DMS79 (cell line): ENCODE results near the gene TNFRSF4.
"Not testable (repeated sequence)": the region's sequence is repeated elsewhere in the genome, so short reads cannot be mapped to it uniquely, and the experiment has no call there.

ENCODE experiments used
- DNase-seq: peaks from one replicate; lab custom pipeline; 2025; lab: John Stamatoyannopoulos, UW

Gene TNFRSF4

DNA sequence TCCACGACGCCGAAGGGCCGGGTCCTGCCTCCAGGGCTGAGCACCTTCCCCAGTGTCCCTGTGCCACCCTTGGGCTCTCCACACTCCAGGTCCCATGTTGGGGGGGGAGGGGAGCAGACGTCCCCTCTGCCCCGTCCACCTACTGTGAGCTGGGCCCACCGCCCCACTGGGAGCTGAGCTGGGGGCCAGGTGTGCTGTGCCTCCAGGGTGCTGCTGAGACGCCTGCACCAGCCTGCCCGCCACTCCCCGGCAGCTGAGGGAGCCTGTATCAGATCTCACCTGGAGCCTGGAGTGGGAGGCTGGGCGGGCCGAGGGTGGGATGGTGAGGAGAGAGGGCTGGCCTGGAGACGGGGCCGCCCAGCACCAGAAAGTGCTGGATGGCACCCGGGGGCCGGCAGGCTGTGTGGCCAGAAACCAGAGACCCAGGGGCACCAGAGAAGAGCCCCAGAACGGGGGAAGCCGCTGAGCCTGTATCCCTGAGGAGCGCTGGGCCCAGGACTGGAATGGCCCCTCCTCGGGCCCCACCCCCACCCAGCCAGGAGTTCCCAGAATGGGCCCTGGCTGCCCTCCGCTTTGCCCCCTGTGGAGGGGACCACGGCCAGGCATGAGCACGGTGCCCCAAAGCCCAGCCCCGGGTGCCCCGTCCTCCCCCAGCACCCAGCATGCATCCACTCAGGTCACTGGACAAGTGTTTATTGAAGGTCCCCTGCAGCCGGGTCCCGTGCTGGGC is 11.0 kb downstream of the TNFRSF4 start:
- DNase-seq, result no peak

DNA sequence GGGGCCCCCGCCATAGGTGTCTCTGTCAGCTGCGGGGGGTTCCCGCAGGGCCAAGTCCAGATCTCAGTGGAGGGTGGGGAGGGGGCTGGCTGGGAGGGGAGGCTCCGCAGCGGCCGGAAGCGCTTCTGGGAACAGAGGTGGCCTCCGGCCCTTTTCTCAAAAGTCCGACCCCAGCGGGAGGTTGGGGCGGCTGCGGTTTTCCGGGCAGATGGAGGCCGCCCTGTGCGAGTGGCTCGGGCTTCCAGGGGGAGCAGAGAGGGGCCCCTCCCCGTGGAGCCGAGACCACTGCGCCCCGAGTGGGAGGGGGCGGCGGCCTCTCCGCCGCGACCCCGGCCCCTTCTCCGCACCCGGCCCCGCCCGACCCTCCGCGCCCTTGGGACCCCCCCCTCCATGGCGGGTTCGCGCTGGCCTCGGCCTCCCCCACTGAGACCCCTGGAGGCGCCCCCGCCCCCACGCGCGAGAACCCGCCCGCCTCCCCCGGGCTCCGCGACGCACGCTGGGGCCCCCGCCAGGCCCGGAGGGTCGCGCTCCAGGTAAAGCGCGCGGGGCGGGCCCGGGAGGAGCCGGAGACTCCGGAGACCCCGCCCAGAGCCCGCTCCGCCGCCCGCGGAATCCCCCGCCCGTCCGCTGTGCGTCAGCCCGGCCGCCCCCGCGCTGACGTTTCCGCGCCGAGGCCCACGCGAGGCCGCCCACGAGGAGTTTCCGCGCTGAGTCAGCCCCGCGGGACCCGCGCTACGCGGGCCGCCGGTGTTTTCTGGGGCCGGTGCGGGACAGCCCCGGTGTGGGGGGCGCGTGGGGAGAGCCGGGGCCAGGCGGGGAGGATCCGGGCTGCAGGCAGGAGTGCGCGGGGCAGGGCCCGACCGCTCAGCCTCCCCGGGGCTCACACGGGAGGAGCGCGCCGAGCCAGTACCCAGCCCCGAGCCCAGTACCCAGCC is 12.8 kb downstream of the TNFRSF4 start:
- DNase-seq, result no peak

DNA sequence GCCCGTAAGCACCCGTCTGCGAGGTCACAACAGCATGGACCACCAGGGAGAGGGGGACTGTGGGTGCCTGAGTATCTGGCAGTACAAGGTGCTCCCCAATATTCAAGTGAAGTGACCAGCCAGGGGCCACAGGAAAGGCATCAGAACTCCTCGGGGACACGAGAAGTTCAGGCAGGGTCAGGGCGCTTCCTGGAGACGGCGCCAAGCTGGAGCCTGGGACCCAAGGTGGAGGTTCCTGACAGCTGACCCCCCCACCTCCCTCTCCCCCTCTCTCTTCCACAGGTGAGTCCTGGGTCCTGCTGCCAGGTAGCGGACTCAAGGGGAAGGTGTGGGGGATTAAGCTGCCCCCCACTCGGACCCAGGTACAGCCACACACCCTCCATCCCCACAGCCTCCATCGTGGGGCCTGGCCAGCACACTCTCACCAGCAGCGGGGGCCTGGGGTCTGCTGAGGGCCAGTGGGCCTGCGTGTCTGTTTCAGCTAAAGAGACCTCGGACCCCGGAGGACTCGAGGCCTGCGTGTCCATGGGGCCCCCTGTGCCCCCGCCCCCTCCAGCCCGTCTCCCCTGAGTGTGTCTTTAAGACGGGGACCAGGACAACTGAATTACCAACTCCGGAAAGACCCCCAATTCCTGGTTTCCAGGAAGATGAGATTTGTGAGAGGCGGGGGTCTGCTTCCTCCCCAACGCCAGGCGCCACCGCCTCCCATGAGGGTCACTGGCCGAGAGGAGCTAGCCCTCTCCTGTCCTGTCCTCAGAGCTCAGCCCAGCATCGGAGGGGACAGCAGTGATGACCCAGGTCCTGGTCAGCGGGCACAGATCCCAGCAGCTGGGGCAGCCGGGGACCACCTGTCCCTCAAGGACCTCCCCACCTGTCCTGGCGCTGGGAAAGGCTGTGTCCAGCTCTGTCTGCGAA is 13.7 kb downstream of the TNFRSF4 start:
- DNase-seq, result no peak

DNA sequence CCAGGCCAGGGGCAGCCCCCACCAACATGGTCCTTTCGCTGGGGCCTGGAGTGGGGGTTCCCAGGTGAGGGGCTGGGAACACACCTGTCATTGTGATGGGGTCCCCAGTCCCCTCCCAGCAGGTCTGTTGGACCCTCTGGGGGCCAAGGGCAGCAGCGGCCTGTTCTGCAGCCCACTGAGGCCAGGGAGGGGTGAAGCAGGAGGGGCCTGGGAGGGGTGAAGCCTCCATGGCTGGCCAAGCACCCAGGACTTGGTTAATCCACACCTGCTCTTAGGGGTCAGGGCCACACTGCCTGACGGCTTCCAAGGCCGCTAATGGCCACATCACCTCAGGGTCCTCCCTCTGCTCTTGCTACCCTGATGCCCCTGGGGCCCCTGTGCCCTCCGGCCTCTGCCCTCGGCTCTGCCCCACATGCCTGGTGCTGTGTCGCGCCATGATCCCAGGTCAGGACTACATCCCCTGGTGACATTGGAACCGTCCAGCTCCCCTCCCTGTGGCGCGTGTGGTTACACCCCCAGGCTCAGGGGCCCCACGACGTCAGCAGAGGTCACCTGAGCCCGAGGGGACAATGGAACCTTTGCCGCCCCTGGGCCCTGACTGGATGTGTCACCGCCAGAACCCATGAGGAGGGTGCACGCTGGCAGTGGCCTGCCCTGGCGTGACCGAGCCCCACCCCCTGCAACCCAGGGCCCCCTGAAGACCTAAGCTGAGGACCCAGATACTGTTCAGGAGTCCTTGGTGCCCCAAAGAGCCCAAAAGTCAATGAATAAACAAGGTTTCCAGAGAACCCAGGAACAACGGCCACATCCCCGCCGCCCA is 14.6 kb downstream of the TNFRSF4 start:
- DNase-seq, result no peak

DNA sequence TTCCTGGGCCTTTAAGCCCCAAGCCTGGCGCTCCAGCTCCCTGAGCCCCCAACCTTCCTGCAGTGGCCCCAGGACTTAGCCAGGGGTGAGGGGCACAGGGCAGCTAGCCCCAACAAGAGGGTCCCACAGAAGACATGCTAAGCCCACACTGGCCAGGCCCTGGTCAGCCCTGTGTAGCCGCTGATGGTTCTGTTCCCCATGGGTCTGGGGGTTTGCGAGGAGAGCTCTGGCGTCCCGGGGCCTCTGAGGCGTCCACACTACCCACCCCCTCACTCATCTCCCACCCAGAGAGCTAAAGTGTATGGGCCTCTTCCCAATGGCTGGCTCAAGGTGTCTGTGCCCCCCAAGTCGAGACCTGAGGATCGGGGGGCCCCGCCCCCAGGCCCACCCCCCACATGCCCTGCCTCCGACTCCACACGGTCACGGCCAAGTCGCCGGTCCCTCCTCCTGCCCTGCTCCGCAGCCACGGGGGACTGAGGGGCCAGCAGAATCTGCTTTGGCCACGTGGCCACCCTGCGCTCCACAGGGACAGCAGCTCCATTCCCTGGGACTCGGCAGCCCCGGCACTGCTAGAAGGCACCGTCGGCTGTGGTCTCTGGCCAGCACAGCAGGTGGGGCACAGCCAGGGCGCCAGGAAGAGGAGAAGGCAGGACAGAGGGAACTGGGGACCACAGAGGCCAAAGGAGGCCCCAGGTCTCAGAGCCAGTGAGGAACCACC is 15.4 kb downstream of the TNFRSF4 start:
- no peak for DNase-seq

DNA sequence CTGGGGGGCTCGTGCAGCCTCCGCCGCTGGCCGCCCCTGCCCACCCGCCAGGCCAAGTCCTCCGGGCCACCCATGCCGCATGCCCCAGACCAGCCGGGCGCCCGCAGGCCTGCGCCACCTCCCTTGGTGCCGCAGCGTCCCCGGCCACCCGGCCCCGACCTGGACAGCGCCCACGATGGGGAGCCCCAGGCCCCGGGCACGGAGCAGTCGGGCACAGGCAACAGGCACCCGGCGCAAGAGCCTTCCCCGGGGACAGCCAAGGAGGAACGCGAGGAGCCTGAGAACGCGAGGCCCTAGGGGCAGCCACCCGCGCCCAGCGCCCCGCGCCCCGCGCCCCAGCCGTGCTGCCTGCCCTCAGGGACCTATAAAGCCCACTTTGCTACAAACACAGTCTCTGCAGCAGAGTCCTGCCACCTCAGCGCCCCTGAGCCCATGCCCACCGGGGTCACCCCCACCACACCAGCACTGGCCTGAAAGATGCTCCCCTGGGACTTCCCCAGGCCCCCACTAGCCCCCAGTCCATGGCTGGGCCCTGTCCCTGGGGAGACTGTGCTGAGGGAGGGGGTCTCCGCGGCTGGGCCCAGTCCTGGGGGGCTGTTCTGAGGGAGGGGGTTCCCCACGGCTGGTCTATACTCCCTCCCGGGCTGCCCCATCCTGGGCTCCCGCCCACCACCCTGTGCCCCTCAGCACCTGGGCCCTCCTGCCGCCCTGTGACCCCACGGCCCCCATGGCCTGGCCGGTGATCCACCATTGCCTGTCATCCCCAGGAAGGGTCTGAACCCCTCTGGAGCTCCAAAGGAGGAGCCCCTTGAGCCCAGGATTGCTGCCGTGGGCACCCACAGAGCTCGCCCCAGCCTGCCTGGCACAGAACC is 16.2 kb downstream of the TNFRSF4 start:
- no peak for DNase-seq

DNA sequence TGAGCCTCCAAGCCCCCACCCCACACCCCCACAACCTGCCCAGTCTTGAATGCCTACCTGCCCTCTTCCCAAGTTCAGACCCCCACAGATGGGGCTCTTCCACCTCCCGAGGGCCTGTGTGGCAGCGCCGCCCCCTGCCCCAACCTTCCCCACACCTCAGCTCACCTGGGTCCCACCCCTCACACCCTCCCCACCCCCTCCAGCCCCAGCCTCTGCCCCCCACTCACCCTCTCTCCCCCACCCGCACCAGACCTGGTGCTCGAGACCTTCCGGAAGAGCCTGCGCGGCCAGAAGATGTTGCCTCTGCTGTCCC is 16.8 kb downstream of the TNFRSF4 start:
- DNase-seq, result no peak

DNA sequence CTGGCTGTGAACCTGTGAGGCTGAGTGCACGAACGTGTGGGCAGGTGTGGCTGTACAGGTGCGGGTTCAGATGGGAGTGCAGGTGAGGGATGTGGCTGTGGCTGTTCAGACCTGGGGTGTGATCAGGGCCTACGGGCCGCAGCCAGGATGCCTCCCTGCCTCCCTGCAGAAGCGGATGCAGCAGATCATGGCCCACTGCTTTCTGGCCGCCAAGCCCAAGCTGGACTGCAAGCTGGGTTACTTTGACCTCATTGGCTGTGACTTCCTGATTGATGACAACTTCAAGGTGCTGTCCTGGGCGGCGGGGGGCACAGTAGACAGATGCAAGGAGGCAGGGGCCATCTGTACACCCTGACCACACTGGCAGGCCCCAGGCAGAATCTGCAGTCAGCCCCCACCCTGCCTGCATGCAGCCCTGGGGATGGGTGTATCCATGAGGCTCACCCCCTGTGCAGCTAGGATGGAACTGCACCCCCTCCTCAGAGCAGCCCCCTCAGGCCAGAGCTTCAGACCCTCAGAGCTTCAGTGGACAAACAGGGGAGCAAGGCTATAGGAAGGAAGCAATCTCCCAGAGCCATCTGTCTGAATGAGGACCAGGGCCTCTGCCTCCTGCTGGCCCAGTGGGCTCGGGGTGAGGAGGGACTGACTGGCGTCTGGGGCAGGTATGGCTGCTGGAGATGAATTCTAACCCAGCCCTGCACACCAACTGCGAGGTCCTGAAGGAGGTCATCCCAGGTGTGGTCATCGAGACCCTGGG is 17.3 kb downstream of the TNFRSF4 start:
- no peak for DNase-seq

DNA sequence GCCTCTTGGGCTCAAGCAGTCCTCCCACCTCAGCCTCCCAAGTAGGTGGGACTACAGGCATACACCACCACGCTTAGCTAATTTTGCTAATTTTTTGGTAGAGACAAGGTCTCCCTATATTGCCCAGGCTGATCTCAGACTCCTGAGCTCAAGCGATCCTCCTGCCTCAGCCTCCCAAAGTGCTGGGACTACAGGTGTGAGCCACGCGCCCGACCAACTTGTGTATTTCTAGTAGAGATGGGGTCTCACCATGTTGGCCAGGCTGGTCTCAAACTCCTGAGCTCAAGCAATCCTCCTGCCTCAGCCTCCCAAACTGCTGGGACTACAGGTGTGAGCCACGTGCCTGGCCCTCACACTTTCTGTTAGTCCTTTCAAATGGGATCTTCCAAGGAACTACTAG is 18.2 kb downstream of the TNFRSF4 start:
- not testable (repeated sequence) for DNase-seq

DNA sequence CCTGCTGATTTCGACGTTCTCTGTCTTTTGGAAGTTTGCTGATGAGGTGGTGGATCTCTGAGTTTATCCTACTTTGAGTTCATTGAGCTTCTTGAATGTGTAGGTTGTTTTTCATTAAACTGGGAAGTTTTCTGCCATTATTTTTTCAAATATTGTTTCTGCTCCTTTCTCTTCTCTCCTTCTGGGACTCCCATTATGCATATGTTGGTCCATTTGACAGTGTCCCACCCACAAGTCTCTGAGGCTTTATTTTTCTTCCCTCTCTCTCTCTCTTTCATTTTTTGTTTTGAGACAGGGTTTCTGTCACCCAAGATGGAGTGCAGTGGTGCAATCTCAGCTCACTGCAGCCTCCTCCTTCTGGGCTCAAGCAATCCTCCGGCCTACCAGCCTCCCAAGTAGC is 19.2 kb downstream of the TNFRSF4 start:
- no peak for DNase-seq

DNA sequence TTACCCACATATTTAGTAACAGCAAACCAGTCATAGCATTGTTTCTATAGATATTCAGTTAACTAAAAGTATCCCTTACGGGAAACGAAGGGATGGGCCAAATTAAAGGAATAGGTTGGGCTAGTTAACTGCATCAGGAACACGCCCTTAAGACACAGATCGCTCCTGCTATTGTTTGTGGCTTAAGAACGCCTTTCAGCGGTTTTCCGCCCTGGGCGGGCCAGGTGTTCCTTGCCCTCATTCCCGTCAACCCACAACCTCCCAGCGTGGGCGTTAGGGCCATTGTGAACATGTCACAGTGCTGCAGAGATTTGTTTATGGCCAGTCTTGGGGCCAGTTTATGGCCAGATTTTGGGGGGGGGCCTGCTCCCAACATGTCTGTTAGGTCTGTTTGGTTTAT is 22.2 kb downstream of the TNFRSF4 start:
- no peak for DNase-seq

DNA sequence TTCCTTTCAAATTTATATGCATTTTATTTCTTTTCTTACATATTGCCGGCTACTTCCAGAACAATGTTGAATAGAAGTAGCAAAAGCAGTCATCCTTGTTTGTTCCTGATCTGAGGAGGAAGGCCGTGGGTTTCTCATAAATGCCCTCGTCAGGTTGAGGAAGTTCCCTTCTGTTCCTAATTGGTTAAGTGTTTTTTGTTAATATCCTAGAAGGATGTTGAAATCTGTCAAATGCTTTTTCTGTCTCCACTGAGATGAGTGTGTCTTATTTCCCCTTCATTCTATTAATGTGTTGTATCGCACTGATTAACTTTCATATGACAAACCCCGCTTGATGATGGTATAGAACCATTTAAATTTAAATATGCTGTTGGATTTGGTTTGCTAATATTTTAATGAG is 24.8 kb downstream of the TNFRSF4 start:
- no peak for DNase-seq

DNA sequence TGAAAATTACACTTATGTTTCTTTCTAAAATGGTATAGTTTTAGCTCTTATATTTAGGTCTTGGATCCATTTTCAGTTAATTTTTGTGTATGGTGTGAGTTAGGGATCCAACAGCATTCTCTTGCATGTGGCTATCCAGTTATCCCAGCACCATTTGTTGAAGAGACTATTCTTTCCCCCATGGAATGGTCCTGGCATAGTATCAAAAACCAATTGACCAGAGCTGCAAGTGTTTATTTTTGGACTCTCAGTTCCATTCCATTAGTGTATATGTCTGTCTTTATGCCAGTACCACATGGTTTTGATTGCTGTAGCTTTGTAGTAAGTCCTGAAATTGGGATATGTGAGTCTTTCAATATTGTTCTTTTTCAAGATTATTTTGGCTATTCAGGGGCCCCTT is 26.0 kb downstream of the TNFRSF4 start:
- DNase-seq, result no peak

DNA sequence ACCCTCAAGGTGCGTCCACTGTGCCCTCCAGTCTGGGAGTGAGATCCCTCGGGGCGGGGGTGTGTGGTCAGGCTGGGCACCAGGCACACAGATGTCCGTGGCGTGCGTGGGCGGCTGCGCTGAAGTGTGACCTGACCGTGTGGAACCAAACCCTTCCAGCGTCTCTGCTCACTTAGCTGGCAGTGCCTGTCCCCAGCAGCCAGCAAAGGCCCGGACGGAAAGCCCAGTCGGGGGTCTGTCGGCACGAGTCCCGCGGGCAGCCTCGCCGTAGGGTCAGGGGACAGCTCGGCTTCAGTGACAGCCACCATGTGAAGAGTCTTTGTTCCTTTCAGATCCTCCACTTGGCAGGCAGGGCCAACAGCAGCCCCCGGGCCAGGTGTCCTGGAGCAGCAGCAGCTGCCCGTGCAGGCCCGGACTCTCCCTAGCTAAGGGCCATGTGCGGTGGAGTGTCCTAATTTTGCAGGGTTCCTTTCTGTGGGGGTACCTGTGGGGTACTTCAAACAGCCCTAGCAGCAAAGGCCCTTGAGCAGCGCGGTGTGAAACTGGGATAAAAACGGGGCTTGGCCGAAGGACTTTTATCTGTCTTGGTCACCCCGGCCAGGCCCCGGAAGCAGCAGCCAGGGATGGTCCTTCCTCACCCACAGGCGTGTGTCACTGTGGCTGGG is 28.7 kb downstream of the TNFRSF4 start:
- no peak for DNase-seq

DNA sequence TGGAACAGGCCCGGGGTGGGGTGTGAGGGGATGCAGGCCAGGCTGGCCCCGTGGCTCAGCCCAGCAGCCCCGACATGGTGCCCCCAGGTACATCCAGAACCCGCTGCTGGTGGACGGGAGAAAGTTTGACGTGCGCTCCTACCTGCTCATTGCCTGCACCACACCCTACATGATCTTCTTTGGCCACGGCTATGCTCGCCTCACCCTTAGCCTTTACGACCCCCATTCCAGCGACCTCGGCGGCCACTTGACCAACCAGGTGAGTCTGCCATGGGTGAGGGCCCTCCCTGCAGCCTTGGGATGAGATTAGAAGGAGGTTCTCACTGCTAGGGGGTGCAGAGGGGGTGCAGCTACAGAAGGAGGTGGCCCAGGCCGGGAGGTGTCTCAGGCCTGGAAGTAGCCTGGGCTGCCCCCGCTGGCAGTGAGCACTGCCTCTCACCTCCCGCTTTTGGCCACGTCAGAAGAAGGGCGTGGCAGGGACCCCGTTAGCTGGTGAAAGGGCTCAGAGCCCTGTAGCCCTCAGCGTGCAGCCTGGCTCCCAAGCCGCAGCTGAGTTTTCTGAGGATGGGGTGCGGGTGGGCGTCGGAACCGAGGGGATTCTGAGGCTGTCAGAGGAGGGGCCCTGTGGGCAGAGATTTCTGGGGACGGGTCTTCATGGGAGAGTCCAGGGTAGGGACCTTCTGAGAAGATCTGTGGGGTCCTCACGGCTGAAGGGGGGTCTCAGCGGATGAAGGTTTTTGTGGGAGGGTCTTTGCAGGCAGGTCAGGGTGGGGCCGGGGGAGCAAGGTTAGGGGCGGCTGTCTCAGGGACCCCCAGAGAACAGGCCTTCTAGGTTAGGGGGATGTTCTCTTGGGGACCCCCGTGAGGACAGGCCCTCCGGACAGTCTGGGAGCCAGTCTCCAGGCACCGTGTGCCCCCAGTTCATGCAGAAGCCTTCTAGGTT is 29.8 kb downstream of the TNFRSF4 start:
- no peak for DNase-seq

DNA sequence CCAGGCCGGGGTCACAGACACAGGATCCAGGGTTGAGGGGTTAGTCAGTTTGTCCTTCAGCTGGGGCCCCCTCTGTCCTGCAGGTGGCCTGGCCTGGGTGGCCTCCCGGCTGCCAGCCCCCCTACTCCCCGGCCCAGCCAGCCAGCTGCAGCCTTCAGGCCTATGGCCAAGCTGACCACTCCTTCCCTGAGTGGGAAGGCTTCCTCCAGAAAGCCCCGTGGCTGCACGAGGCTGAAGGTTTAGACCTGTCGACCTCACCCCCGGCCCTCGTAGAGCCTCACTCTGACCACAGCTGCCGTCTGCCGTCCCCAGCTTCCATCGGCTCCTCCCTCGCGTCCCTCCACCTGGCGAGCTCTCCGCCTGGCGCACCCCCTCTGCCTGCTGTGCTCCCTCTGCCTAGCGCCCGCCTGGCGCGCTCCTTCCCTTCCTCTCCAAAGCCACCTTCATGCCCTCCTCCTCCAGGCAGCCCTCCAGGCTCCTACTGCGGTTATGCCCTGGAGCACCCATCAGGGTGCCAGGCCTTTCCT is 30.7 kb downstream of the TNFRSF4 start:
- no peak for DNase-seq
